HEK293 (cell line): ENCODE measurements around the gene CKLF.

Experiments
- CTCF ChIA-PET: fragments of 350-600 bp; formaldehyde crosslinking; extraction: SDS; loops from one replicate; lab custom pipeline; 2021; ENCODE audit warnings: antibody characterized with exemption; lab: Yijun Ruan, JAX
- POLR2A ChIA-PET: fragments of 300-600 bp; formaldehyde crosslinking; extraction: SDS; loops from one replicate; lab custom pipeline; 2020; ENCODE audit warnings: antibody characterized with exemption, inconsistent platforms; lab: Yijun Ruan, JAX
- H3K27ac ChIP-seq: fragments of 200-500 bp; sonication (Bioruptor generic); 2 replicates; pipeline ENCODE4 v1.5.1; 2014; ENCODE audit warnings: low read depth, low read length, control low read depth, inconsistent platforms; ENCODE audit errors: extremely low read depth
- H3K36me3 ChIP-seq, 2 experiments: fragments of 200-500 bp in 1 of 2; sonication (Bioruptor generic) in 1 of 2; 1 replicate in 1 of 2; 2 replicates in 1 of 2; pipeline ENCODE4 v1.5.1; 2014 to 2017; ENCODE audit warnings: inconsistent platforms in 2 of 2, low read length in 2 of 2; ENCODE audit not compliant: control insufficient read depth in 2 of 2, insufficient read depth in 1 of 2
- H3K4me1 ChIP-seq: fragments of 200-500 bp; sonication (Bioruptor generic); 2 replicates; pipeline ENCODE4 v1.5.1; 2014; ENCODE audit warnings: mild to moderate bottlenecking, low read length, inconsistent platforms; ENCODE audit not compliant: control insufficient read depth, insufficient read depth
- H3K4me3 ChIP-seq: 2 replicates; pipeline ENCODE4 v1.5.1; 2011; ENCODE audit warnings: low read depth, mild to moderate bottlenecking, control low read depth, low read length, moderate library complexity
- H3K9me3 ChIP-seq: fragments of 200-500 bp; sonication (Bioruptor generic); 2 replicates; pipeline ENCODE4 v1.5.1; 2014; ENCODE audit warnings: low read depth, low read length, inconsistent platforms; ENCODE audit not compliant: control insufficient read depth, insufficient read depth
- HOXC10 ChIP-seq: sonication (generic); formaldehyde crosslinking; IDR thresholded peaks from 2 replicates; pipeline ENCODE4 v1.8.1; 2023; ENCODE audit warnings: mild to moderate bottlenecking, missing genetic modification reagents
- KLF7 ChIP-seq: fragments of 450-650 bp; formaldehyde crosslinking; IDR thresholded peaks from 2 replicates; pipeline ENCODE4 v1.5.1; 2016; ENCODE audit warnings: missing biosample characterization, missing genetic modification characterization, borderline replicate concordance
- SALL2 ChIP-seq: fragments of 450-650 bp; formaldehyde crosslinking; IDR thresholded peaks from 2 replicates; pipeline ENCODE4 v1.5.0; 2017; ENCODE audit warnings: missing biosample characterization, mild to moderate bottlenecking, missing genetic modification characterization, borderline replicate concordance
- SCRT1 ChIP-seq: fragments of 450-650 bp; formaldehyde crosslinking; IDR thresholded peaks from 2 replicates; pipeline ENCODE4 v1.5.1; 2016; ENCODE audit warnings: missing biosample characterization, missing genetic modification characterization, borderline replicate concordance
- SCRT2 ChIP-seq: fragments of 450-650 bp; formaldehyde crosslinking; IDR thresholded peaks from 2 replicates; pipeline ENCODE4 v1.5.1; 2016; ENCODE audit warnings: missing biosample characterization, missing genetic modification characterization
- ZFP41 ChIP-seq: fragments of 450-650 bp; formaldehyde crosslinking; IDR thresholded peaks from 2 replicates; pipeline ENCODE4 v1.5.1; 2016; ENCODE audit warnings: missing biosample characterization, missing genetic modification characterization, borderline replicate concordance
- ZNF221 ChIP-seq: fragments of 450-650 bp; formaldehyde crosslinking; IDR thresholded peaks from 2 replicates; pipeline ENCODE4 v1.5.1; 2017; ENCODE audit warnings: missing biosample characterization, missing genetic modification characterization, borderline replicate concordance
- ZNF266 ChIP-seq: fragments of 450-650 bp; formaldehyde crosslinking; IDR thresholded peaks from 2 replicates; pipeline ENCODE4 v1.5.1; 2016; ENCODE audit warnings: missing biosample characterization, missing genetic modification characterization, low read depth
- ZNF311 ChIP-seq: fragments of 450-650 bp; formaldehyde crosslinking; IDR thresholded peaks from 2 replicates; pipeline ENCODE4 v1.5.1; 2017; ENCODE audit warnings: missing biosample characterization, missing genetic modification characterization, borderline replicate concordance
- ZNF335 ChIP-seq: fragments of 450-650 bp; formaldehyde crosslinking; conservative IDR thresholded peaks from 2 replicates; pipeline ENCODE4 v1.5.1; 2016; ENCODE audit warnings: missing biosample characterization, missing genetic modification characterization
- ZNF350 ChIP-seq: fragments of 450-650 bp; formaldehyde crosslinking; IDR thresholded peaks from 2 replicates; pipeline ENCODE4 v1.5.0; 2017; ENCODE audit warnings: missing biosample characterization, mild to moderate bottlenecking, missing genetic modification characterization
- ZNF404 ChIP-seq: fragments of 450-650 bp; formaldehyde crosslinking; IDR thresholded peaks from 2 replicates; pipeline ENCODE4 v1.5.1; 2017; ENCODE audit warnings: missing biosample characterization, missing genetic modification characterization
- ZNF449 ChIP-seq: fragments of 450-650 bp; formaldehyde crosslinking; IDR thresholded peaks from 2 replicates; pipeline ENCODE4 v1.5.1; 2017; ENCODE audit warnings: missing biosample characterization, mild to moderate bottlenecking, missing genetic modification characterization, moderate library complexity
- ZNF530 ChIP-seq: fragments of 450-650 bp; formaldehyde crosslinking; IDR thresholded peaks from 2 replicates; pipeline ENCODE4 v1.5.1; 2016; ENCODE audit warnings: low read depth, missing biosample characterization, missing genetic modification characterization
- ZNF747 ChIP-seq: fragments of 450-650 bp; formaldehyde crosslinking; IDR thresholded peaks from 2 replicates; pipeline ENCODE4 v1.5.1; 2016; ENCODE audit warnings: missing biosample characterization, missing genetic modification characterization
- ZNF776 ChIP-seq: fragments of 450-650 bp; formaldehyde crosslinking; IDR thresholded peaks from 2 replicates; pipeline ENCODE4 v1.5.0; 2017; ENCODE audit warnings: missing biosample characterization, missing genetic modification characterization, borderline replicate concordance
- ZSCAN30 ChIP-seq: fragments of 450-650 bp; IDR thresholded peaks from 2 replicates; pipeline ENCODE4 v1.5.1; 2018; ENCODE audit warnings: missing biosample characterization, mild to moderate bottlenecking, missing genetic modification characterization, moderate library complexity
- TF ChIP-seq, protein P1 (sequence below): fragments of 450-650 bp; formaldehyde crosslinking; IDR thresholded peaks from 2 replicates; pipeline ENCODE4 v1.5.1; 2016; ENCODE audit warnings: missing biosample characterization, missing genetic modification characterization
- TF ChIP-seq, protein P2 (sequence below): fragments of 450-650 bp; formaldehyde crosslinking; IDR thresholded peaks from 2 replicates; pipeline ENCODE4 v1.5.1; 2016; ENCODE audit warnings: missing biosample characterization, missing genetic modification characterization
- TF ChIP-seq, protein P3 (sequence below): fragments of 450-650 bp; formaldehyde crosslinking; IDR thresholded peaks from 2 replicates; pipeline ENCODE4 v1.5.1; 2016; ENCODE audit warnings: missing biosample characterization, missing genetic modification characterization

Gene CKLF

GRCh38 chr16:66539623-66540469 lies 12.5 kb upstream of the CKLF start:
- H3K36me3 ChIP-seq = peaks cover 3 to 44% of the 10 kb centered on the region in 2 experiments; a peak in 2 of 3 replicates
- no peaks in the 10 kb centered on the region for H3K4me1 ChIP-seq
- ChIA-PET CTCF (interaction anchor here (1.0 kb wide), 1 partner anchor 27 kb away, joined by 4 read pairs; no protein-coding TSS in a partner anchor), POLR2A (interaction anchor here (0.6 kb wide), 1 partner anchor 17 kb away, joined by 3 read pairs; no protein-coding TSS in a partner anchor)
- H3K9me3 ChIP-seq = no peaks in the 10 kb centered on the region
- H3K27ac ChIP-seq = no peak overlapping the region
- no peak overlapping the region for H3K4me3 ChIP-seq
- peak; percentile 58 for TF ChIP-seq ZNF335
- TF ChIP-seq, protein P1, sequence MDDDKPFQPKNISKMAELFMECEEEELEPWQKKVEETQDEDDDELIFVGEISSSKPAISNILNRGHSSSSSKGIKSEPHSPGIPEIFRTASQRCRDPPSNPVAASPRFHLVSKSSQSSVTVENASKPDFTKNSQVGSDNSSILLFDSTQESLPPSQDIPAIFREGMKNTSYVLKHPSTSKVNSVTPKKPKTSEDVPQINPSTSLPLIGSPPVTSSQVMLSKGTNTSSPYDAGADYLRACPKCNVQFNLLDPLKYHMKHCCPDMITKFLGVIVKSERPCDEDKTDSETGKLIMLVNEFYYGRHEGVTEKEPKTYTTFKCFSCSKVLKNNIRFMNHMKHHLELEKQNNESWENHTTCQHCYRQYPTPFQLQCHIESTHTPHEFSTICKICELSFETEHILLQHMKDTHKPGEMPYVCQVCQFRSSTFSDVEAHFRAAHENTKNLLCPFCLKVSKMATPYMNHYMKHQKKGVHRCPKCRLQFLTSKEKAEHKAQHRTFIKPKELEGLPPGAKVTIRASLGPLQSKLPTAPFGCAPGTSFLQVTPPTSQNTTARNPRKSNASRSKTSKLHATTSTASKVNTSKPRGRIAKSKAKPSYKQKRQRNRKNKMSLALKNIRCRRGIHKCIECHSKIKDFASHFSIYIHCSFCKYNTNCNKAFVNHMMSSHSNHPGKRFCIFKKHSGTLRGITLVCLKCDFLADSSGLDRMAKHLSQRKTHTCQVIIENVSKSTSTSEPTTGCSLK (tag by site-specific recombination) = no peak
- no peak for TF ChIP-seq ZNF266
- TF ChIP-seq ZNF530 (tag by site-specific recombination) = no peak
- no peak for TF ChIP-seq ZNF311 (tag by site-specific recombination)
- TF ChIP-seq SALL2 (tag by site-specific recombination) = no peak
- TF ChIP-seq ZNF221 = no peak
- no peak for TF ChIP-seq HOXC10
- no peak for TF ChIP-seq KLF7 (tag by site-specific recombination)

- Histone ChIP-seq H3K4me3 (no peak overlapping the region), H3K27ac (no peak overlapping the region), H3K4me1 (no peaks in the 10 kb centered on the region), H3K36me3 (peaks cover 3 to 33% of the 10 kb centered on the region in 2 experiments; a peak in 2 of 3 replicates), H3K9me3 (no peaks in the 10 kb centered on the region)
- ChIA-PET CTCF (interaction anchor here (1.0 to 1.7 kb wide), 2 partner anchors 11 to 29 kb away, joined by 3 to 4 read pairs; partner anchors contain the start of gene CKLF), POLR2A (no interaction called here)
- peak; percentile 45; the same call in 1 of the 2 replicates for TF ChIP-seq SCRT2 (tag by site-specific recombination)
- no peak for TF ChIP-seq ZNF776 (tag by site-specific recombination)
- TF ChIP-seq SCRT1 (tag by site-specific recombination) = peak; percentile 28; the same call in 1 of the 2 replicates
- TF ChIP-seq ZSCAN30 = no peak
Observed at GRCh38 chr16:66541388-66542355, 10.7 kb upstream of the CKLF start.

- POLR2A ChIA-PET = interaction anchor here (1.1 kb wide), 1 partner anchor 10 kb away, joined by 6 read pairs; the partner anchor contains the start of gene CKLF
- no peak overlapping the region for H3K27ac ChIP-seq
- peaks cover 3 to 27% of the 10 kb centered on the region in 2 experiments; a peak in 2 of 3 replicates for H3K36me3 ChIP-seq
- no peak overlapping the region for H3K4me3 ChIP-seq
- no peaks in the 10 kb centered on the region for H3K9me3 ChIP-seq
- no peaks in the 10 kb centered on the region for H3K4me1 ChIP-seq
- CTCF ChIA-PET = interaction anchor here (0.6 to 1.7 kb wide), 3 partner anchors 10 to 367 kb away, joined by 3 read pairs; partner anchors contain the start of gene CKLF
- TF ChIP-seq ZNF449 (tag by site-specific recombination) (no peak), ZNF350 (no peak), ZFP41 (no peak), SCRT1 (tag by site-specific recombination) (no peak), ZNF404 (tag by site-specific recombination) (no peak), ZNF747 (tag by site-specific recombination) (no peak)
- TF ChIP-seq, protein P2, sequence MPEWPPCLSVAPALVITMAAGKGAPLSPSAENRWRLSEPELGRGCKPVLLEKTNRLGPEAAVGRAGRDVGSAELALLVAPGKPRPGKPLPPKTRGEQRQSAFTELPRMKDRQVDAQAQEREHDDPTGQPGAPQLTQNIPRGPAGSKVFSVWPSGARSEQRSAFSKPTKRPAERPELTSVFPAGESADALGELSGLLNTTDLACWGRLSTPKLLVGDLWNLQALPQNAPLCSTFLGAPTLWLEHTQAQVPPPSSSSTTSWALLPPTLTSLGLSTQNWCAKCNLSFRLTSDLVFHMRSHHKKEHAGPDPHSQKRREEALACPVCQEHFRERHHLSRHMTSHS (tag by site-specific recombination) = no peak
- TF ChIP-seq, protein P3, sequence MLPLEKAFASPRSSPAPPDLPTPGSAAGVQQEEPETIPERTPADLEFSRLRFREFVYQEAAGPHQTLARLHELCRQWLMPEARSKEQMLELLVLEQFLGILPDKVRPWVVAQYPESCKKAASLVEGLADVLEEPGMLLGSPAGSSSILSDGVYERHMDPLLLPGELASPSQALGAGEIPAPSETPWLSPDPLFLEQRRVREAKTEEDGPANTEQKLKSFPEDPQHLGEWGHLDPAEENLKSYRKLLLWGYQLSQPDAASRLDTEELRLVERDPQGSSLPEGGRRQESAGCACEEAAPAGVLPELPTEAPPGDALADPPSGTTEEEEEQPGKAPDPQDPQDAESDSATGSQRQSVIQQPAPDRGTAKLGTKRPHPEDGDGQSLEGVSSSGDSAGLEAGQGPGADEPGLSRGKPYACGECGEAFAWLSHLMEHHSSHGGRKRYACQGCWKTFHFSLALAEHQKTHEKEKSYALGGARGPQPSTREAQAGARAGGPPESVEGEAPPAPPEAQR (tag by site-specific recombination) = no peak
Observed at GRCh38 chr16:66542396-66542795, 10.0 kb upstream of the CKLF start.
